Fibroblast of lung (primary cell): Measurements from ENCODE around the gene ATP5F1D. TPM values are rescaled to one million over a fixed set of nuclear protein-coding genes. Genes with fewer than 3 reads are reported as not detected.

Experiments
- DNase-seq, 2 donors: peaks; one replicate each; pipeline versions ENCODE4 v3.0.0 to v3.0.0-alpha.2; 2010; ENCODE audit warnings: low read depth in 2 of 2
- H2AFZ ChIP-seq: 2 replicates; pipeline ENCODE4 v1.5.1; 2012; ENCODE audit warnings: low read length, control low read depth, inconsistent platforms
- H3K27ac ChIP-seq: 2 replicates; pipeline ENCODE4 v1.5.1; 2011; ENCODE audit warnings: low read length, control low read depth; ENCODE audit not compliant: insufficient read depth
- H3K27me3 ChIP-seq: 2 replicates; pipeline ENCODE4 v1.5.1; 2011; ENCODE audit warnings: mild to moderate bottlenecking, low read length; ENCODE audit not compliant: control insufficient read depth, insufficient read depth
- H3K36me3 ChIP-seq: 2 replicates; pipeline ENCODE4 v1.5.1; 2011; ENCODE audit warnings: low read length; ENCODE audit not compliant: control insufficient read depth, insufficient read depth
- H3K4me1 ChIP-seq: 2 replicates; pipeline ENCODE4 v1.5.1; 2011; ENCODE audit warnings: low read length; ENCODE audit not compliant: control insufficient read depth, insufficient read depth; ENCODE audit errors: extremely low read depth
- H3K4me2 ChIP-seq: 2 replicates; pipeline ENCODE4 v1.5.1; 2011; ENCODE audit warnings: low read length, control low read depth; ENCODE audit not compliant: insufficient read depth; ENCODE audit errors: extremely low read depth
- H3K4me3 ChIP-seq, 4 experiments: fragments of 200-600 bp in 1 of 4; sonication (generic) in 1 of 4; replicated peaks in 1 of 4; 2 replicates each; pipeline ENCODE4 v1.5.1; 2011 to 2016; ENCODE audit warnings: low read length in 4 of 4, low read depth in 3 of 4, mild to moderate bottlenecking in 3 of 4, control low read depth in 2 of 4, inconsistent platforms in 1 of 4, mixed read lengths in 1 of 4; ENCODE audit not compliant: insufficient read depth in 1 of 4; ENCODE audit errors: control extremely low read depth in 1 of 4
- H3K79me2 ChIP-seq: 2 replicates; pipeline ENCODE4 v1.5.1; 2012; ENCODE audit warnings: mild to moderate bottlenecking, low read length, inconsistent platforms; ENCODE audit not compliant: control insufficient read depth, insufficient read depth
- H3K9ac ChIP-seq: 2 replicates; pipeline ENCODE4 v1.5.1; 2011; ENCODE audit warnings: mild to moderate bottlenecking, low read length, control low read depth; ENCODE audit not compliant: insufficient read depth
- H3K9me3 ChIP-seq: 2 replicates; pipeline ENCODE4 v1.5.1; 2012; ENCODE audit warnings: low read depth, low read length; ENCODE audit not compliant: control insufficient read depth, insufficient read depth
- H4K20me1 ChIP-seq: 2 replicates; pipeline ENCODE4 v1.5.1; 2011; ENCODE audit warnings: low read length; ENCODE audit not compliant: control insufficient read depth, insufficient read depth; ENCODE audit errors: extremely low read depth
- EZH2 ChIP-seq: IDR thresholded peaks from 2 replicates; pipeline ENCODE4 v1.5.1; 2012; ENCODE audit warnings: low read length, control low read depth, mild to moderate bottlenecking; ENCODE audit errors: missing control alignments
- polyA plus RNA-seq, 2 donors: library from polyadenylated mRNA; depleted of rRNA in 1 of 2; stranded (reverse) in 1 of 2; unstranded in 1 of 2; fragments of >200 nt; gene quantifications; 2 replicates each; pipeline ENCODE4 v1.2.1, GENCODE V29; 2011 to 2012; ENCODE audit warnings: missing spikeins in 1 of 2
- total RNA-seq: library from RNA; depleted of rRNA; stranded (reverse); fragments of >200 nt; gene quantifications from 2 replicates; pipeline ENCODE4 v1.2.1, GENCODE V29; 2014
- TF ChIP-seq, protein P1 (sequence below), 2 donors: IDR thresholded peaks in 1 of 2; conservative IDR thresholded peaks in 1 of 2; 1 replicate in 1 of 2; 2 replicates in 1 of 2; pipeline ENCODE4 v1.5.1; 2011 to 2012; ENCODE audit warnings: low read length in 2 of 2, control low read depth in 1 of 2, inconsistent platforms in 1 of 2, low read depth in 1 of 2, mild to moderate bottlenecking in 1 of 2

The ATP5F1D gene
- total and polyA plus RNA-seq, 2 donors (not counting 1 experiment from before 2014, with no cell fraction given) = 20.5 to 53.8 TPM

DNA sequence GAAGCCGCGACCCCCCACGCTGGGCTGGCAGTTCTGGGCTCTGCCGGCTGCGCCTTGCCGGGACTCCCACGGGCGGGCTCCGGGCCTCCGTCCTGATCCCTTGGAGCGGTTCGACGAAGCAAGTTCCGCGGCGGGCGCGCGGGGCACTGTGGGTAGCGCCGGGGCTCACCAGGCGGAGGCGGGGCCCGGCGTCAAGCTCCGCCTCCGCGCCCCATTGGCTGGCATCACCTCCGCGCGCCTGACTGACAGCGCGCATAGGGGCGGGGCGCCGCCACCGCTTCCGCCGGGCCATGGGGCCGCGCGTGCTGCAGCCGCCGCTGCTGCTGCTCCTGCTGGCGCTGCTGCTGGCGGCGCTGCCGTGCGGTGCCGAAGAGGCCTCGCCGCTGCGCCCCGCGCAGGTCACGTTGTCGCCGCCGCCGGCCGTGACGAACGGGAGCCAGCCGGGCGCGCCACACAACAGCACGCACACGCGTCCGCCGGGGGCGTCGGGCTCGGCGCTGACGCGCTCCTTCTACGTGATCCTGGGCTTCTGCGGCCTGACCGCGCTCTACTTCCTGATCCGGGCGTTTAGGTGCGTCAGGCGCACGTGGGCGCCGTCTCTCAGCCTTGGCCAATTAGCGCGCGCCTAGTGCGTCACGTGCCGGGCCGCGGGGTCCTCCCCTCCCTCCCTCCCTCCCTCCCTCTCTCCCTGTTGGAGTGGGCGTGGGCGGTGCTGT, 33.9 kb downstream of the ATP5F1D start, which contains the start of gene FAM174C:
TSS of gene FAM174C (plus strand) at position 271 of the 716 bp plus-strand sequence. CDS start at position 291, 20 bp downstream.
- Histone ChIP-seq H3K9me3 (no peaks in the 10 kb centered on the region), H3K27me3 (no peaks in the 10 kb centered on the region), H3K27ac (peak within 1 kb of the TSS; percentile 92), H3K79me2 (peaks cover 51% of the 10 kb centered on the region), H4K20me1 (no peaks in the 10 kb centered on the region), H3K4me3 (peak within 1 kb of the TSS; percentile 52 to 72 (median 63)), H3K4me1 (peaks cover 34% of the 10 kb centered on the region), H3K4me2 (peak within 1 kb of the TSS; percentile 93), H2AFZ (no peak within 1 kb of the TSS), H3K9ac (peak within 1 kb of the TSS; percentile 85), H3K36me3 (peaks cover 52% of the 10 kb centered on the region)
- TF ChIP-seq, protein P1, sequence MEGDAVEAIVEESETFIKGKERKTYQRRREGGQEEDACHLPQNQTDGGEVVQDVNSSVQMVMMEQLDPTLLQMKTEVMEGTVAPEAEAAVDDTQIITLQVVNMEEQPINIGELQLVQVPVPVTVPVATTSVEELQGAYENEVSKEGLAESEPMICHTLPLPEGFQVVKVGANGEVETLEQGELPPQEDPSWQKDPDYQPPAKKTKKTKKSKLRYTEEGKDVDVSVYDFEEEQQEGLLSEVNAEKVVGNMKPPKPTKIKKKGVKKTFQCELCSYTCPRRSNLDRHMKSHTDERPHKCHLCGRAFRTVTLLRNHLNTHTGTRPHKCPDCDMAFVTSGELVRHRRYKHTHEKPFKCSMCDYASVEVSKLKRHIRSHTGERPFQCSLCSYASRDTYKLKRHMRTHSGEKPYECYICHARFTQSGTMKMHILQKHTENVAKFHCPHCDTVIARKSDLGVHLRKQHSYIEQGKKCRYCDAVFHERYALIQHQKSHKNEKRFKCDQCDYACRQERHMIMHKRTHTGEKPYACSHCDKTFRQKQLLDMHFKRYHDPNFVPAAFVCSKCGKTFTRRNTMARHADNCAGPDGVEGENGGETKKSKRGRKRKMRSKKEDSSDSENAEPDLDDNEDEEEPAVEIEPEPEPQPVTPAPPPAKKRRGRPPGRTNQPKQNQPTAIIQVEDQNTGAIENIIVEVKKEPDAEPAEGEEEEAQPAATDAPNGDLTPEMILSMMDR (conservative IDR thresholded peaks at IDR 0.05 in 1 of 2, IDR thresholded peaks at IDR 0.05 in 1 of 2; ENCODE audit: low read depth in 1 of 2, low read length in 2 of 2) = no peak
- no peak for TF ChIP-seq EZH2
- DNase-seq = peak; percentile 96 to 97

DNA sequence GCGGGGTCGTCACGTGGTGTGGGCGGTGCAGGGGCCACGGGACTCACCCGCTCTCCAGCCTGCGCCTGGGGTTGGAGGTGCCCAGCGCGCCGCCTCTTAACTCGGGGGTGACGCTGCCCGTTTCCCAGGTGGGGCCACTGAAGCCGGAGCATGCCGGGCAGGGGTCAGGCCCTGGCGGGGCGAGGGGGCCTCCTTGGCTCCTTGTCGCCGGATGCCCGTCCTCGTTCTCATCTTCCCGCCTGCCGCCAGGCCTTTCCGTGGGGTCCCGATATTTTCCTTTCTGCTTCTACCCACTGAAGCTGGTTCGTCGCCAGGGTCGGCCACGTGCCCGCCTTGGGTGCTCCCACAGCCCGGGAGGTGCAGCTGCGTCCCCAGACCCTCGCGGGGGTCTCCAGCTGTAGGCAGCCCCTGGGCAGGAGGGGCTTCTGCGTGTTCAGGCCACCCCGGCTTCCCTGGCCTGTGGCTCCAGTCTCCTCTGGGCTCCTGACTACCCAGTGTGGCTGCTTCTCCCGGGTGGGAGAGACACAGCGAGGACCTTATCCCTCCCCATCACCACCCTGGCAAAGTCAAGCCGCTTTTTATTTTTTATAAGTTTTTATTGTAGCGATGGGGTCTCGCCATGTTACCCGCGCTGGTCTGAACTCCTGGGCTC, 34.6 kb downstream of the ATP5F1D start:
- H3K27ac ChIP-seq = peak overlapping the region; percentile 92
- no peak for DNase-seq
- no peak overlapping the region for H2AFZ ChIP-seq

DNA sequence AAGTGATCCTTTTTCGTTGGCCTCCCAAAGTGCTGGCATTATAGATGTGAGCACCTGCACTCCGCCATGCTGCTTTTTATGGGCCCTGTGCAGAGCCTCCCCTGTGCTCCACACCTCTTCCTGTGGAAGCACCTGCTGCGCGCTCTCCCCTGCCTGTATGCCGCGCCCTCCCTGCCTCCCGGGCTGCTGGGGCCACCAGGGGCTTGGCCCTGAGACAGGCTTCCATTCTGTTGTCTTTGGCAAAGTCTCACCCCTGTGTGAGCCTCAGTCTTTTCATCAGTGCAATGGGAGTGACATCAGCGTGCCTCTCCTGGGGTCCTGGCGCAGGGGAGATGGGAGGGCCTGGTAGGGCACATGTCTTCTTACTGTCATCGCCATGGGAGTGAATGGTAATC, 35.1 kb downstream of the ATP5F1D start:
- Histone ChIP-seq H3K4me1 (peaks cover 24% of the 10 kb centered on the region), H3K4me2 (peak overlapping the region; percentile 93), H3K27me3 (no peaks in the 10 kb centered on the region), H3K4me3 (peak overlapping the region in 3 of 4 experiments; percentile 60 to 72 (median 66)), H2AFZ (no peak overlapping the region), H3K9me3 (no peaks in the 10 kb centered on the region), H3K27ac (peak overlapping the region; percentile 92), H3K9ac (peak overlapping the region; percentile 85), H3K36me3 (peaks cover 44% of the 10 kb centered on the region), H3K79me2 (peaks cover 39% of the 10 kb centered on the region), H4K20me1 (no peaks in the 10 kb centered on the region)
- DNase-seq = no peak
- TF ChIP-seq, protein P1 (conservative IDR thresholded peaks at IDR 0.05 in 1 of 2, IDR thresholded peaks at IDR 0.05 in 1 of 2; ENCODE audit: low read depth in 1 of 2, low read length in 2 of 2) = no peak
- no peak for TF ChIP-seq EZH2

More for the DNA sequence above, 34.6 kb downstream of the ATP5F1D start:
- Histone ChIP-seq H3K4me2 (peak overlapping the region; percentile 93), H3K4me3 (peak overlapping the region; percentile 52 to 72 (median 63)), H4K20me1 (no peaks in the 10 kb centered on the region), H3K27me3 (no peaks in the 10 kb centered on the region), H3K79me2 (peaks cover 44% of the 10 kb centered on the region), H3K9me3 (no peaks in the 10 kb centered on the region), H3K4me1 (peaks cover 28% of the 10 kb centered on the region), H3K9ac (peak overlapping the region; percentile 85), H3K36me3 (peaks cover 49% of the 10 kb centered on the region)
- no peak for TF ChIP-seq EZH2
- TF ChIP-seq, protein P1 (conservative IDR thresholded peaks at IDR 0.05 in 1 of 2, IDR thresholded peaks at IDR 0.05 in 1 of 2; ENCODE audit: low read depth in 1 of 2, low read length in 2 of 2) = no peak
